AG10803 (cell line): Measurements from ENCODE around the gene CIB2.
A peak's percentile ranks its signal among the peaks of the same experiment; 100 is the strongest.

Experiments used
- DNase-seq: peaks from one replicate; pipeline ENCODE4 v3.0.0; 2010; ENCODE audit warnings: low read depth
- H3K4me3 ChIP-seq: 2 replicates; pipeline ENCODE4 v1.5.1; 2011; ENCODE audit warnings: mild to moderate bottlenecking, low read length, control low read depth
- TF ChIP-seq, protein P1 (sequence below): conservative IDR thresholded peaks from 2 replicates; pipeline ENCODE4 v1.5.1; 2011; ENCODE audit warnings: mild to moderate bottlenecking, low read length, control low read depth, inconsistent platforms

The CIB2 gene

GRCh38 chr15:78076231-78077052 lies 54.8 kb downstream of the CIB2 start:
- peak; percentile 46 for DNase-seq
- TF ChIP-seq, protein P1, sequence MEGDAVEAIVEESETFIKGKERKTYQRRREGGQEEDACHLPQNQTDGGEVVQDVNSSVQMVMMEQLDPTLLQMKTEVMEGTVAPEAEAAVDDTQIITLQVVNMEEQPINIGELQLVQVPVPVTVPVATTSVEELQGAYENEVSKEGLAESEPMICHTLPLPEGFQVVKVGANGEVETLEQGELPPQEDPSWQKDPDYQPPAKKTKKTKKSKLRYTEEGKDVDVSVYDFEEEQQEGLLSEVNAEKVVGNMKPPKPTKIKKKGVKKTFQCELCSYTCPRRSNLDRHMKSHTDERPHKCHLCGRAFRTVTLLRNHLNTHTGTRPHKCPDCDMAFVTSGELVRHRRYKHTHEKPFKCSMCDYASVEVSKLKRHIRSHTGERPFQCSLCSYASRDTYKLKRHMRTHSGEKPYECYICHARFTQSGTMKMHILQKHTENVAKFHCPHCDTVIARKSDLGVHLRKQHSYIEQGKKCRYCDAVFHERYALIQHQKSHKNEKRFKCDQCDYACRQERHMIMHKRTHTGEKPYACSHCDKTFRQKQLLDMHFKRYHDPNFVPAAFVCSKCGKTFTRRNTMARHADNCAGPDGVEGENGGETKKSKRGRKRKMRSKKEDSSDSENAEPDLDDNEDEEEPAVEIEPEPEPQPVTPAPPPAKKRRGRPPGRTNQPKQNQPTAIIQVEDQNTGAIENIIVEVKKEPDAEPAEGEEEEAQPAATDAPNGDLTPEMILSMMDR = peak; percentile 44
- peak overlapping the region; percentile 92 for H3K4me3 ChIP-seq

GRCh38 chr15:78075490-78076230 lies 55.6 kb downstream of the CIB2 start:
- DNase-seq = peak; percentile 95
- TF ChIP-seq, protein P1 = no peak; the same call in 1 of the 2 replicates
- peak overlapping the region; percentile 92 for H3K4me3 ChIP-seq

- DNase-seq = no peak
- peak overlapping the region; percentile 23 for H3K4me3 ChIP-seq
- TF ChIP-seq, protein P1 = no peak
Measured at GRCh38 chr15:78073046-78073787, 58.0 kb downstream of the CIB2 start.

GRCh38 chr15:78072080-78072892 lies 59.0 kb downstream of the CIB2 start:
- H3K4me3 ChIP-seq = peak overlapping the region; percentile 22
- TF ChIP-seq, protein P1 = peak; percentile 29
- peak; percentile 99 for DNase-seq

- H3K4me3 ChIP-seq = no peak overlapping the region
- TF ChIP-seq, protein P1 = no peak
- DNase-seq = no peak
Measured at GRCh38 chr15:78071383-78071782, 59.9 kb downstream of the CIB2 start.

- DNase-seq = no peak
- H3K4me3 ChIP-seq = no peak overlapping the region
- TF ChIP-seq, protein P1 = no peak
Measured at GRCh38 chr15:78070049-78070700, 61.1 kb downstream of the CIB2 start.
